Vagina (tissue), 2 donors: Measurements from ENCODE around the gene NDST1. TPM values are rescaled to one million over a fixed set of nuclear protein-coding genes. Genes with fewer than 3 reads are reported as not detected.

Source experiments
- DNase-seq, 2 donors: peaks; one replicate each; pipeline ENCODE4 v3.0.0-alpha.2; 2017; ENCODE audit errors: extremely low spot score in 2 of 2
- H3K27ac ChIP-seq: fragments of 200-600 bp; sonication (generic); one replicate; pipeline ENCODE4 v1.5.1; 2019
- H3K27me3 ChIP-seq: fragments of 200-600 bp; sonication (generic); one replicate; pipeline ENCODE4 v1.5.1; 2019
- H3K36me3 ChIP-seq, 2 donors: fragments of 200-600 bp; sonication (generic); one replicate each; pipeline ENCODE4 v1.5.1; 2017 to 2019
- H3K4me1 ChIP-seq: fragments of 200-600 bp; sonication (generic); one replicate; pipeline ENCODE4 v1.5.1; 2019
- H3K4me3 ChIP-seq, 2 donors: fragments of 200-600 bp; sonication (generic); 1 replicate in 1 of 2; 2 replicates in 1 of 2; pipeline ENCODE4 v1.5.1; 2016 to 2019
- H3K9me3 ChIP-seq: fragments of 200-600 bp; sonication (generic); one replicate; pipeline ENCODE4 v1.5.1; 2019
- CTCF ChIP-seq, 3 experiments: fragments of 450-650 bp in 2 of 3; fragments of 200-600 bp in 1 of 3; sonication (generic) in 1 of 3; IDR thresholded peaks; one replicate each; pipeline ENCODE4 v1.5.1; 2017 to 2019; ENCODE audit warnings: antibody characterized with exemption in 3 of 3, mild to moderate bottlenecking in 2 of 3, moderate library complexity in 2 of 3
- POLR2A ChIP-seq, 2 donors: fragments of 450-650 bp; IDR thresholded peaks; one replicate each; pipeline ENCODE4 v1.6.1; 2017; ENCODE audit warnings: antibody characterized with exemption in 2 of 2, mild to moderate bottlenecking in 2 of 2, moderate library complexity in 2 of 2
- POLR2AphosphoS5 ChIP-seq, 2 donors: sonication (generic); formaldehyde crosslinking; IDR thresholded peaks; one replicate each; pipeline ENCODE4 v1.9.0; 2017; ENCODE audit warnings: antibody characterized with exemption in 2 of 2, mild to moderate bottlenecking in 2 of 2, low read depth in 1 of 2; ENCODE audit not compliant: insufficient read depth in 1 of 2
- intact Hi-C: fragments of 100-400 bp; cut with DNase I; formaldehyde crosslinking; loops from one replicate; pipeline ENCODE4 v1.15.1; 2023
- total RNA-seq: library from RNA; depleted of rRNA; stranded (reverse); fragments of >200 nt; gene quantifications from one replicate; pipeline ENCODE4 v1.2.3, GENCODE V29; 2016

The NDST1 gene
- total RNA-seq, 1 donor from 2014 or later = 73.9 TPM

- Histone ChIP-seq H3K9me3 (no peaks in the 10 kb centered on the region), H3K36me3 (no peaks in the 10 kb centered on the region), H3K4me1 (peaks cover 99% of the 10 kb centered on the region), H3K4me3 (no peak overlapping the region), H3K27me3 (no peaks in the 10 kb centered on the region), H3K27ac (peak overlapping the region; percentile 89)
- intact Hi-C loops = no loop called here
- no peak for DNase-seq
- TF ChIP-seq POLR2AphosphoS5 (IDR thresholded peaks at IDR 0.05; ENCODE audit: insufficient read depth in 1 of 2, low read depth in 1 of 2) (no peak), POLR2A (IDR thresholded peaks at IDR 0.05) (no peak), CTCF (IDR thresholded peaks at IDR 0.05) (no peak)
Measured at GRCh38 chr5:150506571-150507473, 1.1 kb upstream of the NDST1 start.

- H3K36me3 ChIP-seq = no peaks in the 10 kb centered on the region
- no peak for DNase-seq
- H3K27ac ChIP-seq = peak overlapping the region; percentile 89
- H3K4me3 ChIP-seq = no peak overlapping the region
- peaks cover 99% of the 10 kb centered on the region for H3K4me1 ChIP-seq
- no peaks in the 10 kb centered on the region for H3K27me3 ChIP-seq
- H3K9me3 ChIP-seq = no peaks in the 10 kb centered on the region
- intact Hi-C loops = no loop called here
- TF ChIP-seq POLR2AphosphoS5 (IDR thresholded peaks at IDR 0.05; ENCODE audit: insufficient read depth in 1 of 2, low read depth in 1 of 2) (no peak), POLR2A (IDR thresholded peaks at IDR 0.05) (no peak), CTCF (IDR thresholded peaks at IDR 0.05) (no peak)
Measured at GRCh38 chr5:150508277-150508640, 328 bp downstream of the NDST1 start.

- no peaks in the 10 kb centered on the region for H3K36me3 ChIP-seq
- H3K4me1 ChIP-seq = peaks cover 99% of the 10 kb centered on the region
- TF ChIP-seq CTCF (IDR thresholded peaks at IDR 0.05) (no peak), POLR2A (IDR thresholded peaks at IDR 0.05) (no peak), POLR2AphosphoS5 (IDR thresholded peaks at IDR 0.05; ENCODE audit: insufficient read depth in 1 of 2, low read depth in 1 of 2) (no peak)
- intact Hi-C loops = no loop called here
- H3K9me3 ChIP-seq = no peaks in the 10 kb centered on the region
- H3K27me3 ChIP-seq = no peaks in the 10 kb centered on the region
- H3K4me3 ChIP-seq = no peak overlapping the region
- no peak for DNase-seq
- H3K27ac ChIP-seq = peak overlapping the region; percentile 89
Measured at GRCh38 chr5:150508828-150509227, 897 bp downstream of the NDST1 start.

- H3K9me3 ChIP-seq = no peaks in the 10 kb centered on the region
- intact Hi-C loops = no loop called here
- H3K4me1 ChIP-seq = peaks cover 98% of the 10 kb centered on the region
- no peak for TF ChIP-seq POLR2A (IDR thresholded peaks at IDR 0.05)
- no peak for TF ChIP-seq POLR2AphosphoS5 (IDR thresholded peaks at IDR 0.05; ENCODE audit: insufficient read depth in 1 of 2, low read depth in 1 of 2)
- no peak for TF ChIP-seq CTCF (IDR thresholded peaks at IDR 0.05)
- H3K27ac ChIP-seq = peak overlapping the region; percentile 89
- no peak for DNase-seq
- H3K27me3 ChIP-seq = no peaks in the 10 kb centered on the region
- no peak overlapping the region for H3K4me3 ChIP-seq
- H3K36me3 ChIP-seq = no peaks in the 10 kb centered on the region
Measured at GRCh38 chr5:150509992-150510391, 2.1 kb downstream of the NDST1 start.
